MM.1S (cell line): ENCODE data around the gene RSPO3.

Source experiments
- DNase-seq: peaks from one replicate; pipeline ENCODE4 v3.0.0-alpha.2; 2015
- H2AFZ ChIP-seq: fragments of 300-600 bp; sonication (generic); 2 replicates; pipeline ENCODE4 v1.6.0; 2016; ENCODE audit warnings: antibody characterized with exemption, low read length
- H3F3A ChIP-seq: fragments of 300-600 bp; sonication (generic); 2 replicates; pipeline ENCODE4 v1.6.1; 2016; ENCODE audit warnings: mild to moderate bottlenecking, antibody characterized with exemption, low read length, moderate library complexity, mixed read lengths; ENCODE audit not compliant: insufficient read depth
- H3K27ac ChIP-seq: fragments of 300-600 bp; sonication (generic); 2 replicates; pipeline ENCODE4 v1.5.1; 2016; ENCODE audit warnings: mild to moderate bottlenecking, low read length
- H3K27me3 ChIP-seq: fragments of 300-600 bp; sonication (generic); replicated peaks from 2 replicates; pipeline ENCODE4 v1.6.0; 2016; ENCODE audit warnings: low read length; ENCODE audit not compliant: insufficient read depth
- H3K36me3 ChIP-seq: fragments of 300-600 bp; sonication (generic); replicated peaks from 2 replicates; pipeline ENCODE4 v1.6.1; 2016; ENCODE audit warnings: mild to moderate bottlenecking, low read length, mixed read lengths; ENCODE audit not compliant: insufficient read depth
- H3K4me1 ChIP-seq: fragments of 300-600 bp; sonication (generic); 2 replicates; pipeline ENCODE4 v1.6.1; 2016; ENCODE audit warnings: low read length, mixed read lengths
- H3K4me2 ChIP-seq: fragments of 300-600 bp; sonication (generic); 2 replicates; pipeline ENCODE4 v1.6.0; 2016; ENCODE audit warnings: low read depth, low read length
- H3K4me3 ChIP-seq: fragments of 300-600 bp; sonication (generic); 2 replicates; pipeline ENCODE4 v1.5.1; 2016; ENCODE audit warnings: low read length, mixed read lengths
- H3K79me2 ChIP-seq: fragments of 300-600 bp; sonication (generic); 2 replicates; pipeline ENCODE4 v1.6.1; 2016; ENCODE audit warnings: mixed run types, low read length, mixed read lengths
- H3K9ac ChIP-seq: fragments of 300-600 bp; sonication (generic); 2 replicates; pipeline ENCODE4 v1.6.1; 2016; ENCODE audit warnings: low read length, mixed read lengths
- H3K9me2 ChIP-seq: fragments of 300-600 bp; sonication (generic); replicated peaks from 2 replicates; pipeline ENCODE4 v1.6.1; 2016; ENCODE audit warnings: mild to moderate bottlenecking, low read length, mixed read lengths; ENCODE audit not compliant: insufficient read depth
- H3K9me3 ChIP-seq: fragments of 300-600 bp; sonication (generic); replicated peaks from 2 replicates; pipeline ENCODE4 v1.6.1; 2016; ENCODE audit warnings: mild to moderate bottlenecking, low read length, mixed read lengths; ENCODE audit not compliant: insufficient read depth
- H4K20me1 ChIP-seq: fragments of 300-600 bp; sonication (generic); 2 replicates; pipeline ENCODE4 v1.6.1; 2016; ENCODE audit warnings: mild to moderate bottlenecking, low read length, moderate library complexity, mixed read lengths; ENCODE audit not compliant: insufficient read depth
- CTCF ChIP-seq: fragments of 300-600 bp; sonication (generic); IDR thresholded peaks from 2 replicates; pipeline ENCODE4 v1.5.1; 2016; ENCODE audit warnings: antibody characterized with exemption, low read length, mixed read lengths
- EZH2 ChIP-seq: fragments of 300-600 bp; sonication (generic); optimal IDR thresholded peaks from 2 replicates; pipeline ENCODE3; 2017; ENCODE audit warnings: low read depth, mild to moderate bottlenecking, antibody characterized with exemption, low read length, mixed read lengths
- EZH2phosphoT487 ChIP-seq: fragments of 300-600 bp; sonication (generic); IDR thresholded peaks from 2 replicates; pipeline ENCODE4 v1.6.1; 2018; ENCODE audit warnings: antibody characterized with exemption, low read length

RSPO3 gene

GRCh38 chr6:127114214-127114760 is 4.2 kb upstream of the RSPO3 start:
- no peak overlapping the region for H3K4me2 ChIP-seq
- H3K9me3 ChIP-seq, result no peaks in the 10 kb centered on the region
- H3K27ac ChIP-seq, result no peak overlapping the region
- H3K9me2 ChIP-seq, result no peaks in the 10 kb centered on the region
- no peaks in the 10 kb centered on the region for H3K79me2 ChIP-seq
- no peak for DNase-seq
- H3K27me3 ChIP-seq, result no peaks in the 10 kb centered on the region
- H4K20me1 ChIP-seq, result no peaks in the 10 kb centered on the region
- H3K4me3 ChIP-seq, result no peak overlapping the region
- H3F3A ChIP-seq, result no peaks in the 10 kb centered on the region
- peaks cover 9% of the 10 kb centered on the region; the same call in 1 of the 2 replicates for H3K4me1 ChIP-seq
- H3K9ac ChIP-seq, result no peak overlapping the region
- no peak for TF ChIP-seq EZH2
- no peak overlapping the region for H2AFZ ChIP-seq
- H3K36me3 ChIP-seq, result no peaks in the 10 kb centered on the region

- Histone ChIP-seq H3K27me3 (peaks cover 4% of the 10 kb centered on the region), H3K4me3 (no peak overlapping the region), H4K20me1 (no peaks in the 10 kb centered on the region), H3K4me2 (no peak overlapping the region), H3K4me1 (peaks cover 6% of the 10 kb centered on the region; the same call in 1 of the 2 replicates), H3K9me2 (no peaks in the 10 kb centered on the region), H3K36me3 (no peaks in the 10 kb centered on the region), H3F3A (no peaks in the 10 kb centered on the region), H2AFZ (no peak overlapping the region), H3K27ac (no peak overlapping the region), H3K79me2 (no peaks in the 10 kb centered on the region), H3K9ac (no peak overlapping the region), H3K9me3 (no peaks in the 10 kb centered on the region)
- DNase-seq, result no peak
- TF ChIP-seq EZH2 (no peak), EZH2phosphoT487 (no peak), CTCF (no peak)
Measured at GRCh38 chr6:127115084-127115655, 3.3 kb upstream of the RSPO3 start.

GRCh38 chr6:127115746-127116145 is 2.7 kb upstream of the RSPO3 start:
- no peak for TF ChIP-seq CTCF
- Histone ChIP-seq H3K36me3 (no peaks in the 10 kb centered on the region), H3K4me2 (no peak overlapping the region), H3K4me1 (peaks cover under 1% of the 10 kb centered on the region; the same call in 1 of the 2 replicates), H4K20me1 (no peaks in the 10 kb centered on the region), H3K27me3 (peaks cover 10% of the 10 kb centered on the region), H3K9me2 (no peaks in the 10 kb centered on the region), H3K27ac (no peak overlapping the region), H3K79me2 (no peaks in the 10 kb centered on the region), H3F3A (no peaks in the 10 kb centered on the region), H3K9me3 (no peaks in the 10 kb centered on the region), H3K9ac (no peak overlapping the region), H2AFZ (no peak overlapping the region), H3K4me3 (no peak overlapping the region)
- no peak for DNase-seq

- H3K9ac ChIP-seq, result no peak overlapping the region
- no peak for TF ChIP-seq EZH2
- no peak for TF ChIP-seq CTCF
- no peak for TF ChIP-seq EZH2phosphoT487
- H2AFZ ChIP-seq, result no peak overlapping the region
- H3K9me2 ChIP-seq, result no peaks in the 10 kb centered on the region
- H3K27ac ChIP-seq, result no peak overlapping the region
- H3F3A ChIP-seq, result no peaks in the 10 kb centered on the region
- DNase-seq, result no peak
- H3K79me2 ChIP-seq, result no peaks in the 10 kb centered on the region
- no peaks in the 10 kb centered on the region for H4K20me1 ChIP-seq
- no peaks in the 10 kb centered on the region for H3K36me3 ChIP-seq
- H3K27me3 ChIP-seq, result peaks cover 14% of the 10 kb centered on the region
- H3K4me1 ChIP-seq, result 0 out of 2 replicates have a peak, but pooled peaks cover 3% of the 10 kb centered on the region
- no peak overlapping the region for H3K4me2 ChIP-seq
- no peaks in the 10 kb centered on the region for H3K9me3 ChIP-seq
- H3K4me3 ChIP-seq, result no peak overlapping the region; the same call in 1 of the 2 replicates
Measured at GRCh38 chr6:127117979-127118297, 533 bp upstream of the RSPO3 start.
